Rectal smooth muscle tissue (tissue), 1 donor: ENCODE measurements around the gene CFAP410.
"Not testable (repeated sequence)": the region's sequence is repeated elsewhere in the genome, so short reads cannot be mapped to it uniquely, and the experiment has no call there.

Experiments used
- H3K27ac ChIP-seq: one replicate; pipeline ENCODE4 v1.7.0; 2013; ENCODE audit warnings: low read depth, low read length, inconsistent platforms
- H3K27me3 ChIP-seq: one replicate; pipeline ENCODE4 v1.7.0; 2013; ENCODE audit warnings: low read length; ENCODE audit not compliant: control insufficient read depth, insufficient read depth
- H3K36me3 ChIP-seq: one replicate; pipeline ENCODE4 v1.7.0; 2013; ENCODE audit warnings: low read length; ENCODE audit not compliant: control insufficient read depth, insufficient read depth
- H3K4me1 ChIP-seq: one replicate; pipeline ENCODE4 v1.7.0; 2013; ENCODE audit warnings: low read length; ENCODE audit not compliant: control insufficient read depth, insufficient read depth
- H3K4me3 ChIP-seq: one replicate; pipeline ENCODE4 v1.7.0; 2013; ENCODE audit warnings: low read length
- H3K9ac ChIP-seq: one replicate; pipeline ENCODE4 v1.7.0; 2013; ENCODE audit warnings: low read length

The CFAP410 gene

GRCh38 chr21:44312089-44312488 is 27.1 kb downstream of the CFAP410 start:
- Histone ChIP-seq H3K9ac (no peak overlapping the region), H3K36me3 (peaks cover 35% of the 10 kb centered on the region), H3K4me1 (no peaks in the 10 kb centered on the region), H3K4me3 (no peak overlapping the region), H3K27me3 (no peaks in the 10 kb centered on the region), H3K27ac (no peak overlapping the region)

- Histone ChIP-seq H3K4me3 (no peak overlapping the region), H3K4me1 (no peaks in the 10 kb centered on the region), H3K27ac (no peak overlapping the region), H3K9ac (no peak overlapping the region), H3K36me3 (peaks cover 28% of the 10 kb centered on the region), H3K27me3 (no peaks in the 10 kb centered on the region)
Measured at GRCh38 chr21:44310628-44311507, 28.3 kb downstream of the CFAP410 start.

- Histone ChIP-seq H3K4me3 (no peak overlapping the region), H3K27me3 (no peaks in the 10 kb centered on the region), H3K9ac (no peak overlapping the region), H3K27ac (no peak overlapping the region), H3K36me3 (peaks cover 17% of the 10 kb centered on the region), H3K4me1 (peaks cover 3% of the 10 kb centered on the region)
Measured at GRCh38 chr21:44306936-44307704, 32.1 kb downstream of the CFAP410 start.

GRCh38 chr21:44305691-44306090 is 33.5 kb downstream of the CFAP410 start:
- Histone ChIP-seq H3K4me1 (peaks cover 6% of the 10 kb centered on the region), H3K4me3 (no peak overlapping the region), H3K9ac (no peak overlapping the region), H3K27me3 (no peaks in the 10 kb centered on the region), H3K27ac (no peak overlapping the region), H3K36me3 (peaks cover 6% of the 10 kb centered on the region)

GRCh38 chr21:44304877-44305293 is 34.3 kb downstream of the CFAP410 start:
- no peak overlapping the region for H3K4me3 ChIP-seq
- no peak overlapping the region for H3K27ac ChIP-seq
- peaks cover 6% of the 10 kb centered on the region for H3K4me1 ChIP-seq
- H3K27me3 ChIP-seq, result no peaks in the 10 kb centered on the region
- H3K36me3 ChIP-seq, result peaks cover 2% of the 10 kb centered on the region
- H3K9ac ChIP-seq, result no peak overlapping the region

GRCh38 chr21:44304011-44304616 is 35.1 kb downstream of the CFAP410 start:
- no peaks in the 10 kb centered on the region for H3K27me3 ChIP-seq
- no peak overlapping the region for H3K9ac ChIP-seq
- H3K4me1 ChIP-seq, result peaks cover 8% of the 10 kb centered on the region
- H3K4me3 ChIP-seq, result no peak overlapping the region
- no peak overlapping the region for H3K27ac ChIP-seq
- peaks cover 2% of the 10 kb centered on the region for H3K36me3 ChIP-seq

GRCh38 chr21:44303490-44303981 is 35.7 kb downstream of the CFAP410 start:
- Histone ChIP-seq H3K27me3 (no peaks in the 10 kb centered on the region), H3K4me1 (peaks cover 9% of the 10 kb centered on the region), H3K27ac (no peak overlapping the region), H3K4me3 (no peak overlapping the region), H3K9ac (no peak overlapping the region), H3K36me3 (peaks cover 2% of the 10 kb centered on the region)

- H3K4me3 ChIP-seq, result peak overlapping the region; percentile 2
Measured at GRCh38 chr21:44302573-44303401, 36.4 kb downstream of the CFAP410 start.

GRCh38 chr21:44301961-44302406 is 37.2 kb downstream of the CFAP410 start:
- Histone ChIP-seq H3K4me3 (peak overlapping the region; percentile 3), H3K27ac (no peak overlapping the region), H3K36me3 (no peaks in the 10 kb centered on the region), H3K4me1 (peaks cover 9% of the 10 kb centered on the region), H3K27me3 (no peaks in the 10 kb centered on the region), H3K9ac (no peak overlapping the region)

More at GRCh38 chr21:44302573-44303401, 36.4 kb downstream of the CFAP410 start:
- not testable (repeated sequence) for H3K27me3 ChIP-seq, H3K36me3 ChIP-seq, H3K27ac ChIP-seq, H3K9ac ChIP-seq, H3K4me1 ChIP-seq

GRCh38 chr21:44301141-44301540 is 38.0 kb downstream of the CFAP410 start:
- H3K27ac ChIP-seq, result no peak overlapping the region
- H3K4me1 ChIP-seq, result peaks cover 9% of the 10 kb centered on the region
- peak overlapping the region; percentile 75 for H3K9ac ChIP-seq
- H3K36me3 ChIP-seq, result no peaks in the 10 kb centered on the region
- H3K4me3 ChIP-seq, result peak overlapping the region; percentile 82
- H3K27me3 ChIP-seq, result no peaks in the 10 kb centered on the region

- Histone ChIP-seq H3K9ac (peak overlapping the region; percentile 75), H3K27me3 (peaks cover 3% of the 10 kb centered on the region), H3K4me1 (peaks cover 9% of the 10 kb centered on the region), H3K4me3 (peak overlapping the region; percentile 82), H3K27ac (peak overlapping the region; percentile 83), H3K36me3 (no peaks in the 10 kb centered on the region)
Measured at GRCh38 chr21:44300262-44300959, 38.8 kb downstream of the CFAP410 start.
